ENCODE results near the gene RFWD3.

GRCh38 chr16:74680681-74681080 lies 14.0 kb upstream of the RFWD3 start:
- no peak for TF ChIP-seq CTCF (IDR thresholded peaks at IDR 0.05)
- no peak for TF ChIP-seq POLR2A (IDR thresholded peaks at IDR 0.05)

Data from right lobe of liver (tissue), 4 donors.